Activated CD8-positive, alpha-beta memory T cell treated with anti-CD3 and anti-CD28 coated beads, Interleukin-2, amount 10 ng/mL, durations not matched to agents 7 days and 5 days (primary cell): ENCODE measurements around the gene EMP3. TPM values are rescaled to one million over a fixed set of nuclear protein-coding genes. Genes with fewer than 3 reads are reported as not detected.

Experiments used
- ATAC-seq: fragments of 150-1000 bp; cut with Tn5 transposase; one replicate; pipeline ENCODE4 v1.10.0; 2021; ENCODE audit warnings: moderate library complexity
- CTCF ChIA-PET: fragments of 350-600 bp; sonication (Branson Sonifier 250); formaldehyde crosslinking; loops from one replicate; lab custom pipeline; 2021; ENCODE audit warnings: antibody characterized with exemption; lab: Charles Lee
- DNase-seq: peaks from one replicate; pipeline ENCODE4 v3.0.0-alpha.2; 2020
- H3K27ac Mint-ChIP-seq: one replicate; pipeline ENCODE4 v1.8.0; 2021; ENCODE audit warnings: mild to moderate bottlenecking, mixed read lengths
- H3K27me3 Mint-ChIP-seq: one replicate; pipeline ENCODE4 v1.8.0; 2021; ENCODE audit warnings: mixed read lengths
- H3K36me3 Mint-ChIP-seq: one replicate; pipeline ENCODE4 v1.8.0; 2021; ENCODE audit warnings: mild to moderate bottlenecking, mixed read lengths
- H3K4me1 Mint-ChIP-seq: one replicate; pipeline ENCODE4 v1.8.0; 2021; ENCODE audit warnings: mixed read lengths
- H3K4me3 Mint-ChIP-seq: one replicate; pipeline ENCODE4 v1.8.0; 2021; ENCODE audit warnings: mild to moderate bottlenecking, moderate library complexity, mixed read lengths
- H3K9me3 Mint-ChIP-seq: one replicate; pipeline ENCODE4 v1.8.0; 2022; ENCODE audit warnings: low read depth, mixed read lengths
- total RNA-seq, 2 experiments: library from RNA; stranded (reverse); gene quantifications; one replicate each; pipeline ENCODE4 v1.2.3, GENCODE V29; 2021

The EMP3 gene
- total RNA-seq, 2 experiments from 2014 or later: 291 to 294 TPM

GRCh38 chr19:48321372-48321621, 4.1 kb upstream of the EMP3 start:
- peaks cover 53% of the 10 kb centered on the region for H3K4me1 Mint-ChIP-seq
- CTCF ChIA-PET: interaction anchor here (0.7 to 12.8 kb wide), 9 partner anchors 9 to 264 kb away, joined by 3 to 390 read pairs (median 7); partner anchors contain the start of genes KDELR1, SYNGR4 and TMEM143

GRCh38 chr19:48321622-48322591, 3.4 kb upstream of the EMP3 start:
- Mint-ChIP-seq H3K4me3 (peak overlapping the region; percentile 84), H3K27me3 (no peaks in the 10 kb centered on the region), H3K9me3 (no peaks in the 10 kb centered on the region), H3K27ac (peak overlapping the region; percentile 99), H3K36me3 (peaks cover 11% of the 10 kb centered on the region), H3K4me1 (peaks cover 57% of the 10 kb centered on the region)
- DNase-seq (peak; percentile 99), ATAC-seq (peak; percentile 66)
- CTCF ChIA-PET: interaction anchor here (0.7 to 12.8 kb wide), 10 partner anchors 10 to 263 kb away, joined by 3 to 390 read pairs (median 6); partner anchors contain the start of genes KDELR1, SYNGR4 and TMEM143

More at GRCh38 chr19:48321372-48321621, 4.1 kb upstream of the EMP3 start:
- Mint-ChIP-seq H3K27ac (peak overlapping the region; percentile 99), H3K9me3 (no peaks in the 10 kb centered on the region), H3K4me3 (peak overlapping the region; percentile 84), H3K36me3 (peaks cover 7% of the 10 kb centered on the region), H3K27me3 (no peaks in the 10 kb centered on the region)
- peak; percentile 71 for ATAC-seq
- peak; percentile 100 for DNase-seq

DNA sequence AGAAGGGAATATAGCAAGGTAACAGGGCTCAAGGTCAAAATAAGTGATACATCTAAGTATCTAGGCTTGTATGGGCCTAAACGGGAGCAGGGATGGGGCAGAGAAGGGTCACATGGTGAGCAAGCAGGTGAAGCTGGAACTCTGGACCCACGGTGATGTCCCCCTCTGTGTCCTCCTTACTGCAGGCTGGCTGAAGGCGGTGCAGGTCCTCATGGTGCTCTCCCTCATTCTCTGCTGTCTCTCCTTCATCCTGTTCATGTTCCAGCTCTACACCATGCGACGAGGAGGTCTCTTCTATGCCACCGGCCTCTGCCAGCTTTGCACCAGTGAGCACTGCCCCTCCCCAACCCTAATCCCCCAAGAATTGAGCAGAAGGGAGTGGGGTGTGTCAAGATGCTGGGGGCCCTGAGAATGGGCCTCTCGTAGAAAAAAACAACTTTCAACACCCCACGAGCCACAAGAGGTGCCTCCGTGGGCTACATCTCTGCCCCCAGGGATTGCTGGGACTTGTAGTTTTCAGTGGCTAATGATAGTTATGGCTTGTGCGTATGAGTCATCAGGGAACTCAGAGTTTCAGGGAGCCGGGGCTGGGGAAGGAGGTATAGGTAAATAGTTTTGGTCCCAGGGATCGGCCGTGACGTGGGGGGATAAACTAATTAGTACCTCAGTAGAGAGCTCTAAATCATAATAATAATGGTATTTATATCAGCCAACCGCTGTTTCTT, 4.0 kb downstream of the EMP3 start:
- CTCF ChIA-PET: interaction anchor here (0.9 to 9.7 kb wide), 4 partner anchors 10 to 68 kb away, joined by 3 to 390 read pairs (median 4); partner anchors contain the start of genes EMP3, KDELR1 and TMEM143
- Mint-ChIP-seq H3K9me3 (no peaks in the 10 kb centered on the region), H3K27me3 (no peaks in the 10 kb centered on the region), H3K4me3 (peak overlapping the region; percentile 77), H3K36me3 (peaks cover 48% of the 10 kb centered on the region), H3K27ac (peak overlapping the region; percentile 94), H3K4me1 (peaks cover 67% of the 10 kb centered on the region)
- DNase-seq: peak; percentile 74
- ATAC-seq: no peak

- H3K36me3 Mint-ChIP-seq: peaks cover 48% of the 10 kb centered on the region
Measured at GRCh38 chr19:48330012-48330681, 4.8 kb downstream of the EMP3 start.

DNA sequence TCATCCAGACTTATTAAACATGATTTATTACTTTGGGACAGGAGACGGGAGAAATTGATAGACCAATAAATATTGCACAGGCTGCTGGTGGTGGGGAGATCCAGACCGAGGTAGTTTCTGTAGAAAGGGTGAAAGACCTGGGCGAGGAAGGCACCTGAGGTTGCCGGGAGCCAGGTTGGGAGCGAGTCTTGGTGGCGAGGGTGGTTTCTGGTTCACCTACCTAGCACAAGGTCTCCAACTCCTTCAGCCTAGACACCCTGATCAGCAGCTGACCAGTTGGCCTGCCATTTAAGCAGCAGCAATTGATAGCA, 7.0 kb downstream of the EMP3 start:
- peak overlapping the region; percentile 93 for H3K27ac Mint-ChIP-seq
- no peaks in the 10 kb centered on the region for H3K27me3 Mint-ChIP-seq
- DNase-seq (no peak), ATAC-seq (no peak)
- H3K4me3 Mint-ChIP-seq: peak overlapping the region; percentile 96
- peaks cover 55% of the 10 kb centered on the region for H3K4me1 Mint-ChIP-seq
- no peaks in the 10 kb centered on the region for H3K9me3 Mint-ChIP-seq
- CTCF ChIA-PET: interaction anchor here (0.7 to 9.7 kb wide), 13 partner anchors 13 to 252 kb away, joined by 3 to 390 read pairs (median 14); partner anchors contain the start of genes CARD8, EMP3, KDELR1 and SYNGR4
- H3K36me3 Mint-ChIP-seq: peaks cover 37% of the 10 kb centered on the region

More at GRCh38 chr19:48330012-48330681, 4.8 kb downstream of the EMP3 start:
- Mint-ChIP-seq H3K27ac (peak overlapping the region; percentile 94), H3K9me3 (no peaks in the 10 kb centered on the region), H3K27me3 (no peaks in the 10 kb centered on the region), H3K4me3 (peak overlapping the region; percentile 77), H3K4me1 (peaks cover 68% of the 10 kb centered on the region)
- ATAC-seq (peak; percentile 40), DNase-seq (peak; percentile 95)
- CTCF ChIA-PET: interaction anchor here (1.4 to 9.7 kb wide), 3 partner anchors 11 to 69 kb away, joined by 5 to 390 read pairs (median 6); partner anchors contain the start of genes EMP3 and TMEM143

GRCh38 chr19:48332662-48333466, 7.5 kb downstream of the EMP3 start:
- Mint-ChIP-seq H3K9me3 (no peaks in the 10 kb centered on the region), H3K27me3 (no peaks in the 10 kb centered on the region), H3K27ac (peak overlapping the region; percentile 93), H3K4me1 (peaks cover 50% of the 10 kb centered on the region), H3K36me3 (peaks cover 31% of the 10 kb centered on the region), H3K4me3 (peak overlapping the region; percentile 96)
- peak; percentile 71 for ATAC-seq
- DNase-seq: peak; percentile 99
- CTCF ChIA-PET: interaction anchor here (0.7 to 9.7 kb wide), 19 partner anchors 13 to 252 kb away, joined by 3 to 390 read pairs (median 8); partner anchors contain the start of genes CARD8, EMP3, KDELR1 and SYNGR4

- Mint-ChIP-seq H3K27me3 (no peaks in the 10 kb centered on the region), H3K27ac (peak overlapping the region; percentile 93), H3K4me1 (peaks cover 46% of the 10 kb centered on the region), H3K9me3 (no peaks in the 10 kb centered on the region), H3K4me3 (peak overlapping the region; percentile 96), H3K36me3 (peaks cover 24% of the 10 kb centered on the region)
- CTCF ChIA-PET: interaction anchor here (0.6 to 9.7 kb wide), 28 partner anchors 14 to 275 kb away, joined by 3 to 390 read pairs (median 6); partner anchors contain the start of genes EMP3, GRIN2D, KDELR1 and SYNGR4
- ATAC-seq (peak; percentile 76), DNase-seq (peak; percentile 97)
Measured at GRCh38 chr19:48333467-48334384, 8.4 kb downstream of the EMP3 start.

GRCh38 chr19:48338253-48338755, 13.0 kb downstream of the EMP3 start:
- no peak overlapping the region for H3K27ac Mint-ChIP-seq
- CTCF ChIA-PET: interaction anchor here (0.6 to 2.5 kb wide), 4 partner anchors 11 to 33 kb away, joined by 3 to 7 read pairs (median 3); no protein-coding TSS in a partner anchor
- H3K36me3 Mint-ChIP-seq: no peaks in the 10 kb centered on the region
- H3K4me3 Mint-ChIP-seq: no peak overlapping the region
- no peaks in the 10 kb centered on the region for H3K27me3 Mint-ChIP-seq
- ATAC-seq (no peak), DNase-seq (no peak)
- peaks cover 10% of the 10 kb centered on the region for H3K4me1 Mint-ChIP-seq
- H3K9me3 Mint-ChIP-seq: no peaks in the 10 kb centered on the region

GRCh38 chr19:48338802-48339503, 13.6 kb downstream of the EMP3 start:
- Mint-ChIP-seq H3K27ac (no peak overlapping the region), H3K9me3 (no peaks in the 10 kb centered on the region), H3K36me3 (no peaks in the 10 kb centered on the region), H3K4me1 (peaks cover 8% of the 10 kb centered on the region), H3K4me3 (no peak overlapping the region), H3K27me3 (no peaks in the 10 kb centered on the region)
- CTCF ChIA-PET: interaction anchor here (0.6 to 2.5 kb wide), 3 partner anchors 21 to 32 kb away, joined by 3 to 7 read pairs (median 3); no protein-coding TSS in a partner anchor
- ATAC-seq (no peak), DNase-seq (no peak)

DNA sequence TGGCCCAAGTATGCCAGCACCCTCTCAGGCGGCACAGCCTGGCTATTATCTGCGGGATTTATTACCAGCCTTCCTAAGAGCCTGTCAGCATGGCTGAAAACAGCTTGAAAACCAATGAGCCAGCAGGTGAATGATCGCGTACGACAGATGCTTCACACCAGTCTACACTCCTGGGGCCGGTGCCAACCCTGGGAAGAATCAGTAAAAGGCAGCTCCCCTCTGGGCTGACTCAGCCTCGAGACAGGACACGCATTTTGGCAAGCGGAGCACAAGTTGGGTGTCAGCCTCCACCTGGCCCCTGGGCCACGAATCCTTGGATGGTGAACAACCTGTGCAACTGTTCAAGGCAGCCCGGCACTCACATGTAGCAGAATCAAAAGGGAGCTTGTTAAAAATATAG, 15.6 kb downstream of the EMP3 start:
- ATAC-seq (no peak), DNase-seq (no peak)
- no peaks in the 10 kb centered on the region for H3K36me3 Mint-ChIP-seq
- no peaks in the 10 kb centered on the region for H3K4me1 Mint-ChIP-seq
- H3K9me3 Mint-ChIP-seq: no peaks in the 10 kb centered on the region
- no peaks in the 10 kb centered on the region for H3K27me3 Mint-ChIP-seq
- CTCF ChIA-PET: interaction anchor here (0.6 to 2.0 kb wide), 6 partner anchors 11 to 248 kb away, joined by 3 to 8 read pairs (median 3); partner anchors contain the start of genes SYNGR4 and TMEM143
- H3K4me3 Mint-ChIP-seq: no peak overlapping the region
- H3K27ac Mint-ChIP-seq: no peak overlapping the region
